Mammary epithelial cell (primary cell): Measurements from ENCODE around the gene SORCS2.

Experiments used
- CTCF ChIP-seq, 2 donors: IDR thresholded peaks in 1 of 2; conservative IDR thresholded peaks in 1 of 2; 2 replicates each; pipeline ENCODE4 v1.5.1; 2011 to 2012; ENCODE audit warnings: inconsistent platforms in 2 of 2, low read length in 2 of 2, mild to moderate bottlenecking in 2 of 2, control low read depth in 1 of 2, low read depth in 1 of 2; ENCODE audit not compliant: insufficient read depth in 1 of 2; ENCODE audit errors: extremely low read depth in 1 of 2
- EZH2 ChIP-seq: IDR thresholded peaks from 2 replicates; pipeline ENCODE4 v1.6.1; 2012; ENCODE audit warnings: low read length, inconsistent platforms, borderline replicate concordance

- TF ChIP-seq EZH2, result no peak
- TF ChIP-seq CTCF (conservative IDR thresholded peaks at IDR 0.05 in 1 of 2, IDR thresholded peaks at IDR 0.05 in 1 of 2; ENCODE audit: extremely low read depth in 1 of 2, insufficient read depth in 1 of 2, low read depth in 1 of 2, low read length in 2 of 2), result no peak
These were observed 585.7 kb downstream of the SORCS2 start for GRCh38 chr4:7777871-7778509.
